Left ventricle myocardium inferior (tissue), 1 donor: ENCODE measurements around the gene MYH11. TPM values are rescaled to one million over a fixed set of nuclear protein-coding genes. Genes with fewer than 3 reads are reported as not detected.

ENCODE experiments used
- DNase-seq: peaks from one replicate; pipeline ENCODE4 v3.0.0-alpha.2; 2020
- H3K27ac ChIP-seq: fragments of 200-600 bp; replicated peaks from 2 replicates; pipeline ENCODE4 v1.8.0; 2021
- H3K27me3 ChIP-seq: fragments of 200-600 bp; 2 replicates; pipeline ENCODE4 v1.8.0; 2021; ENCODE audit warnings: low read depth
- H3K36me3 ChIP-seq: fragments of 200-600 bp; 2 replicates; pipeline ENCODE4 v1.8.0; 2021
- H3K4me1 ChIP-seq: fragments of 200-600 bp; 2 replicates; pipeline ENCODE4 v1.8.0; 2021
- H3K4me3 ChIP-seq: fragments of 200-600 bp; 2 replicates; pipeline ENCODE4 v1.8.0; 2021; ENCODE audit warnings: mild to moderate bottlenecking, moderate library complexity
- H3K9me3 ChIP-seq: fragments of 200-600 bp; replicated peaks from 2 replicates; pipeline ENCODE4 v1.8.0; 2021
- intact Hi-C: fragments of 100-400 bp; cut with micrococcal nuclease; formaldehyde crosslinking; loops from one replicate; pipeline ENCODE4 v1.11.0; 2022
- total RNA-seq: library from RNA; stranded (reverse); fragmentation: NEBNext Ultra II Directional; extraction: Animal tissue kit (Norgen Biotek cat#: 25700); gene quantifications from one replicate; pipeline ENCODE4 v1.2.1, GENCODE V29; 2021
- TF ChIP-seq, protein P1 (sequence below): fragments of 200-600 bp; IDR thresholded peaks from 2 replicates; pipeline ENCODE4 v1.8.0; 2021; ENCODE audit warnings: antibody characterized with exemption, mild to moderate bottlenecking, borderline replicate concordance
- donor health status: DM: no; HTN: yes; CAD: no; lungs with severe emphysema.

Gene MYH11
- total RNA-seq, 1 donor from 2014 or later, result 15.6 TPM

DNA sequence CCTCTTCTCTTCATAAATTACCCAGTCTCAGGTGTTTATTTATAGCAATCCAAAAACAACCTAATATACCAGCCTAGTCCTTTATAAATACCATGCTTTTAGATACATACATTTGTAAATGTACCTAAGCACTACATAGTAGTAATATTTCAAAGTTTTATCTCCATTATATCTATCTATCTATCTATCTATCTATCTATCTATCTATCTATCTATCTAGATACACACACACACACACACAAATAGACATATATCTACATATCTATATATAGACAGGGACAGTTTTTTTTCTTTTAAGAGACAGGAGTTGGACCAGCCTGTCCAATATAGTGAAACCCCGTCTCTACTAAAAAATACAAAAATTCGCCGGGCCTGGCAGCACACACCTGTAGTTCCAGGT, 25.7 kb upstream of the MYH11 start:
- H3K27ac ChIP-seq, result no peak overlapping the region
- H3K4me3 ChIP-seq, result no peak overlapping the region
- peaks cover 24% of the 10 kb centered on the region for H3K4me1 ChIP-seq
- intact Hi-C loops, result no loop called here
- peaks cover 44% of the 10 kb centered on the region for H3K36me3 ChIP-seq
- TF ChIP-seq, protein P1, sequence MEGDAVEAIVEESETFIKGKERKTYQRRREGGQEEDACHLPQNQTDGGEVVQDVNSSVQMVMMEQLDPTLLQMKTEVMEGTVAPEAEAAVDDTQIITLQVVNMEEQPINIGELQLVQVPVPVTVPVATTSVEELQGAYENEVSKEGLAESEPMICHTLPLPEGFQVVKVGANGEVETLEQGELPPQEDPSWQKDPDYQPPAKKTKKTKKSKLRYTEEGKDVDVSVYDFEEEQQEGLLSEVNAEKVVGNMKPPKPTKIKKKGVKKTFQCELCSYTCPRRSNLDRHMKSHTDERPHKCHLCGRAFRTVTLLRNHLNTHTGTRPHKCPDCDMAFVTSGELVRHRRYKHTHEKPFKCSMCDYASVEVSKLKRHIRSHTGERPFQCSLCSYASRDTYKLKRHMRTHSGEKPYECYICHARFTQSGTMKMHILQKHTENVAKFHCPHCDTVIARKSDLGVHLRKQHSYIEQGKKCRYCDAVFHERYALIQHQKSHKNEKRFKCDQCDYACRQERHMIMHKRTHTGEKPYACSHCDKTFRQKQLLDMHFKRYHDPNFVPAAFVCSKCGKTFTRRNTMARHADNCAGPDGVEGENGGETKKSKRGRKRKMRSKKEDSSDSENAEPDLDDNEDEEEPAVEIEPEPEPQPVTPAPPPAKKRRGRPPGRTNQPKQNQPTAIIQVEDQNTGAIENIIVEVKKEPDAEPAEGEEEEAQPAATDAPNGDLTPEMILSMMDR, result no peak
- no peak for DNase-seq
- no peaks in the 10 kb centered on the region for H3K9me3 ChIP-seq
- no peaks in the 10 kb centered on the region for H3K27me3 ChIP-seq

DNA sequence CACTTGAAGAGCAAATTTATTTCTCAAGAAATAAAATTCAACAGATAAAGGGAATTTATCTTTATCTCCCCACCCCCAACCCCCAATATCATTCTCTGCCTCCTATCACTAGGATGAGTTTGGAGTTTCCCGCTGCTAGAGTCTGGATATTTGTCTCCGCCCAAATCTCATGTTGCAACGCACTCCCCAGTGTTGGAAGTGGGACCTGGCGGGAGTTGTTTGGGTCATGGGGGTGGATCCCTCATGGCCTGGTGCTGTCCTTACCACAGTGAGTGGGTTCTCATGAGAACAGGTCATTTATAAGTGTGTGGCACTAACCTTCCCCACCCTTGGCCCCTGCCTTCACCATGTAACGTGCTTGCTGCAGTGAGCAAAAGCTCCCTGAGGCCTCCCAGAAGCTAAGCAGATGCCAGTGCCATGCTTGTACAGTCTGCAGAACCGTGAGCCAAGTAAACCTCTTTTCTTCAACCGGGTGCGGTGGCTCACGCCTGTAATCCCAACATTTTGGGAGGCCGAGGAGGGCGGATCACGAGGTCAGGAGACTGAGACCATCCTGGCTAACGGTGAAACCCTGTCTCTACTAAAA, 25.1 kb upstream of the MYH11 start:
- H3K4me3 ChIP-seq, result no peak overlapping the region
- no peaks in the 10 kb centered on the region for H3K9me3 ChIP-seq
- peaks cover 50% of the 10 kb centered on the region for H3K36me3 ChIP-seq
- H3K27ac ChIP-seq, result no peak overlapping the region
- DNase-seq, result no peak
- intact Hi-C loops, result no loop called here
- H3K4me1 ChIP-seq, result peaks cover 17% of the 10 kb centered on the region
- no peaks in the 10 kb centered on the region for H3K27me3 ChIP-seq
- TF ChIP-seq, protein P1, result no peak

- no peak overlapping the region for H3K27ac ChIP-seq
- intact Hi-C loops, result no loop called here
- H3K36me3 ChIP-seq, result peaks cover 57% of the 10 kb centered on the region
- H3K4me3 ChIP-seq, result no peak overlapping the region
- no peaks in the 10 kb centered on the region for H3K27me3 ChIP-seq
- no peak for DNase-seq
- TF ChIP-seq, protein P1, result no peak
- peaks cover 5% of the 10 kb centered on the region for H3K4me1 ChIP-seq
- no peaks in the 10 kb centered on the region for H3K9me3 ChIP-seq
Observed at GRCh38 chr16:15880434-15881308, 23.8 kb upstream of the MYH11 start.

DNA sequence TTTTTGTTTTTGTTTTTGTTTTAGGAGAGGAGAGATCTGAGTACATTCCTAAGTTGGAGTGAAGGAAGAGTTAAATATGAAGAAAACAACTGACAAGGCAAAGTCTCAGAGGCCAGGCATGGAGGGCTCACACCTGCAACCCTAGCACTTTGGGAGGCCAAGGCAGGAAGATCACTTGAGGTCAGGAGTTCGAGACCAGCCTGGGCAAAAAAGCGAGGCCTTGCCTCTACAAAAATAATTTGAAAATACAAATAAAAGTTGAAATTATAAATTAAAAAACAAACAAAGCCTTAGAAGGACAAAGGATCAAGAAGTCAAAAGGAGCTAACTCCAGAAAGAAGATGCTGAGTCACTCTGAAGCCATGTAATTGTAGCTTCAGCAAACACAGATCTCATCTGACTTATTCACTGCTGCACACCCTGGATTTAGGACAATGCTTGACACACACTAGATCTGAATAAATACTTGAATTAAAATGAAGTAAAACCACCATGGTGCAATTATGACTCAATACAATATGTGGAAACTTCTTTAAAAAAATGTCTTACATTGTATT, 22.5 kb upstream of the MYH11 start:
- H3K36me3 ChIP-seq, result peaks cover 57% of the 10 kb centered on the region
- intact Hi-C loops, result no loop called here
- no peaks in the 10 kb centered on the region for H3K9me3 ChIP-seq
- no peak for DNase-seq
- TF ChIP-seq, protein P1, result no peak
- peaks cover 11% of the 10 kb centered on the region for H3K4me1 ChIP-seq
- no peak overlapping the region for H3K4me3 ChIP-seq
- H3K27ac ChIP-seq, result no peak overlapping the region
- no peaks in the 10 kb centered on the region for H3K27me3 ChIP-seq

DNA sequence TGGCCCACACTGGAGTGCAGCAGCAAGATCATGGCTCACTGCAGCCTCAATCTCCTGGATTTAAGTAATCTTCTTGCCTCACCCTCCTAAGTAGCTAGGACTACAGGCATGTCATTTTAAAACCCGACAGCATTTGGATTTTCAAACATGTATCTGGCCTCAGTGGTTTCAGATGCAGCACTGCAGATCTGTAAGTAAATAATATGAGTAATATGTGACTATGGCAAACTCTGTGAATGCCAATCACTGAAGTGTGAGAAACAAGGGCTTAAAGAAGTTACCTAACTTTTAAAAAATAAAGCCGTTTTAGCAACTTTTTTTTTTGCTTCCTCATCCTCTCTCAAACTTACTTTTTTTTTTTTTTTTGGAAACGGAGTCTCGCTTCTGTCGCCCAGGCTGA, 19.7 kb upstream of the MYH11 start:
- Histone ChIP-seq H3K36me3 (peaks cover 57% of the 10 kb centered on the region), H3K27ac (no peak overlapping the region), H3K9me3 (no peaks in the 10 kb centered on the region), H3K27me3 (no peaks in the 10 kb centered on the region), H3K4me3 (no peak overlapping the region), H3K4me1 (peaks cover 11% of the 10 kb centered on the region)
- no peak for DNase-seq
- intact Hi-C loops, result no loop called here
- TF ChIP-seq, protein P1, result no peak
